ENCODE measurements around the gene YTHDF1. TPM values are rescaled to one million over a fixed set of nuclear protein-coding genes. Genes with fewer than 3 reads are reported as not detected.

YTHDF1 gene
- total RNA-seq, 1 donor from 2014 or later: 27.7 TPM

GRCh38 chr20:63180569-63181185 lies 35.3 kb downstream of the YTHDF1 start:
- Histone ChIP-seq H3K9me3 (no peaks in the 10 kb centered on the region), H3K36me3 (no peaks in the 10 kb centered on the region), H3K4me1 (peaks cover 26% of the 10 kb centered on the region), H3K27ac (no peak overlapping the region), H3K27me3 (peaks cover 25% of the 10 kb centered on the region), H3K4me3 (no peak overlapping the region)
- intact Hi-C loops (cut with DNase I): no loop called here
- TF ChIP-seq CTCF (IDR thresholded peaks at IDR 0.05) (no peak), POLR2AphosphoS5 (IDR thresholded peaks at IDR 0.05; ENCODE audit: insufficient read depth in 1 of 2, low read depth in 1 of 2) (no peak)
- DNase-seq (ENCODE audit: extremely low spot score in 2 of 2): no peak

GRCh38 chr20:63179687-63180568 lies 36.0 kb downstream of the YTHDF1 start:
- TF ChIP-seq CTCF (IDR thresholded peaks at IDR 0.05) (no peak), POLR2A (IDR thresholded peaks at IDR 0.05) (no peak), POLR2AphosphoS5 (IDR thresholded peaks at IDR 0.05; ENCODE audit: insufficient read depth in 1 of 2, low read depth in 1 of 2) (no peak)
- Histone ChIP-seq H3K9me3 (no peaks in the 10 kb centered on the region), H3K4me3 (no peak overlapping the region), H3K27ac (no peak overlapping the region), H3K4me1 (peaks cover 26% of the 10 kb centered on the region), H3K36me3 (no peaks in the 10 kb centered on the region), H3K27me3 (peaks cover 32% of the 10 kb centered on the region)
- intact Hi-C loops (cut with DNase I): loop anchor here (10.0 kb wide), 1 partner anchor 295 kb away; the partner anchor contains the start of gene KCNQ2
- no peak for DNase-seq (ENCODE audit: extremely low spot score in 2 of 2)

GRCh38 chr20:63178889-63179686 lies 36.8 kb downstream of the YTHDF1 start:
- Histone ChIP-seq H3K36me3 (no peaks in the 10 kb centered on the region), H3K9me3 (no peaks in the 10 kb centered on the region), H3K4me3 (peak overlapping the region in 1 of 2 donors; percentile 28), H3K27me3 (peaks cover 36% of the 10 kb centered on the region), H3K4me1 (peaks cover 26% of the 10 kb centered on the region), H3K27ac (no peak overlapping the region)
- intact Hi-C loops (cut with DNase I): loop anchor here (10.0 kb wide), 1 partner anchor 296 kb away; the partner anchor contains the start of gene KCNQ2
- DNase-seq (ENCODE audit: extremely low spot score in 2 of 2): no peak
- no peak for TF ChIP-seq POLR2AphosphoS5 (IDR thresholded peaks at IDR 0.05; ENCODE audit: insufficient read depth in 1 of 2, low read depth in 1 of 2)
- TF ChIP-seq POLR2A (IDR thresholded peaks at IDR 0.05): no peak
- no peak for TF ChIP-seq CTCF (IDR thresholded peaks at IDR 0.05)

- no peaks in the 10 kb centered on the region for H3K9me3 ChIP-seq
- H3K27me3 ChIP-seq: peaks cover 37% of the 10 kb centered on the region
- no peak overlapping the region for H3K27ac ChIP-seq
- peak overlapping the region in 1 of 2 donors; percentile 28 for H3K4me3 ChIP-seq
- no peak for DNase-seq (ENCODE audit: extremely low spot score in 2 of 2)
- H3K4me1 ChIP-seq: peaks cover 26% of the 10 kb centered on the region
- TF ChIP-seq CTCF (IDR thresholded peaks at IDR 0.05) (no peak), POLR2AphosphoS5 (IDR thresholded peaks at IDR 0.05; ENCODE audit: insufficient read depth in 1 of 2, low read depth in 1 of 2) (no peak), POLR2A (IDR thresholded peaks at IDR 0.05) (no peak)
- H3K36me3 ChIP-seq: no peaks in the 10 kb centered on the region
- intact Hi-C loops (cut with DNase I): loop anchor here (10.0 kb wide), 1 partner anchor 296 kb away; the partner anchor contains the start of gene KCNQ2
Measured at GRCh38 chr20:63178446-63178820, 37.5 kb downstream of the YTHDF1 start.

Measured in vagina (tissue), 2 donors.